Stimulated activated CD4-positive, alpha-beta T cell treated with anti-CD3 and anti-CD28 coated beads, Interleukin-2, amount 100 ng/mL, for 4 hours (primary cell): ENCODE measurements around the gene PDLIM5.
"Not testable (repeated sequence)": the region's sequence is repeated elsewhere in the genome, so short reads cannot be mapped to it uniquely, and the experiment has no call there.

ENCODE experiments used
- DNase-seq: peaks from one replicate; pipeline ENCODE4 v3.0.0-alpha.2; 2020; ENCODE audit warnings: low read depth

PDLIM5 gene

GRCh38 chr4:94495408-94495807, 43.7 kb downstream of the PDLIM5 start:
- DNase-seq, result no peak

GRCh38 chr4:94497690-94498089, 45.9 kb downstream of the PDLIM5 start:
- DNase-seq, result no peak

GRCh38 chr4:94498502-94498901, 46.8 kb downstream of the PDLIM5 start:
- no peak for DNase-seq

- DNase-seq, result no peak
These were observed 48.9 kb downstream of the PDLIM5 start for GRCh38 chr4:94500685-94501084.

- DNase-seq, result no peak
These were observed 52.8 kb downstream of the PDLIM5 start for GRCh38 chr4:94504545-94504944.

GRCh38 chr4:94506822-94507221, 55.1 kb downstream of the PDLIM5 start:
- no peak for DNase-seq

GRCh38 chr4:94507281-94507680, 55.5 kb downstream of the PDLIM5 start:
- DNase-seq, result no peak

GRCh38 chr4:94507708-94508107, 56.0 kb downstream of the PDLIM5 start:
- DNase-seq, result no peak

GRCh38 chr4:94508296-94508695, 56.6 kb downstream of the PDLIM5 start:
- no peak for DNase-seq

GRCh38 chr4:94508806-94509205, 57.1 kb downstream of the PDLIM5 start:
- no peak for DNase-seq

- no peak for DNase-seq
These were observed 59.8 kb downstream of the PDLIM5 start for GRCh38 chr4:94511591-94511990.

- DNase-seq, result not testable (repeated sequence)
These were observed 61.8 kb downstream of the PDLIM5 start for GRCh38 chr4:94513532-94513931.

GRCh38 chr4:94515365-94515764, 63.6 kb downstream of the PDLIM5 start:
- DNase-seq, result no peak

- no peak for DNase-seq
These were observed 64.3 kb downstream of the PDLIM5 start for GRCh38 chr4:94516067-94516466.

GRCh38 chr4:94516999-94517398, 65.3 kb downstream of the PDLIM5 start:
- no peak for DNase-seq

GRCh38 chr4:94517492-94517891, 65.8 kb downstream of the PDLIM5 start:
- no peak for DNase-seq

GRCh38 chr4:94519019-94519418, 67.3 kb downstream of the PDLIM5 start:
- no peak for DNase-seq

GRCh38 chr4:94519925-94520789, 68.4 kb downstream of the PDLIM5 start:
- no peak for DNase-seq

GRCh38 chr4:94523033-94523580, 71.4 kb downstream of the PDLIM5 start:
- DNase-seq, result no peak

GRCh38 chr4:94523617-94524016, 71.9 kb downstream of the PDLIM5 start:
- no peak for DNase-seq

- DNase-seq, result no peak
These were observed 74.4 kb downstream of the PDLIM5 start for GRCh38 chr4:94525993-94526728.

GRCh38 chr4:94527556-94528233, 76.0 kb downstream of the PDLIM5 start:
- no peak for DNase-seq
